NCI-H1436 (cell line): ENCODE results near the gene CXCL12.

Source experiments
- DNase-seq: peaks from one replicate; lab custom pipeline; 2025; lab: John Stamatoyannopoulos, UW

The CXCL12 gene

DNA sequence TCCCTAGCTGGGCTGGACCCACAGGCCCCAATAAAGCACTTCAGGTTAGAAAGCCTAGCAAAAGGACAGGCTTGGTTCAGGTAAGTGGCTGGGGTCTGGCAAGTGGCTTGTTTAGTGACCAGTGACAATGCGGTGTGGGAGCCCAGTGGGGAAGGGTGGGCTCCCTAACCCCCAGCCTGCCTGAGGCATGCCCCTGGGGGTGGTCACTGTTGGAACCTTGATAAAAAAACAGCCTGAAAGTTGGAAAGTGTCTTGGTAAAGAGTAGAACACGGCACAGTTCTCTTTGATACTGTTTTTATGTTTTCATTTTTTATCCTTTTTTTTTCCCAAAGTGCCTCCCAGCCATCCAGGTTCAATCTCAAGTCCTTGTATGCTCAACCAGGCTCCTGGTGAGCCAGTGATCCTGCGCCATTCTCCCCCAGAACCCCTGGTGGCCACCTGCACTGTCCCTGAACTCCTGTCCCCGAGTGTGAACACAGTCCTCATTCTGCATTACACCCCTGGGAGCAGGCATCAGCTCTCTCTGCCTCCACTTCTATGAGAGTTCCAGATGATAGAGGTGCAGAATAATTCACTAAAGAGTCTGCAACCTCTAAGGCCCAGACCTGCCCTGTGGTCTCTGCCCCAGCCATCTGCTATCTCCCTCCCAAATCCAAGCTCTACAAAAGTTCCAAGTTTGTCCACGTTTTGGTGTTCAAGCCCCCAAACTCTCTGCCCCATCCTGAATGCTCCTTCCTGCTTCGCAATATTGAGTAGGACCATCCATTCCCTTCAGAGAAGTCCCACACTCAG, 15.0 kb upstream of the CXCL12 start:
- DNase-seq: no peak

DNA sequence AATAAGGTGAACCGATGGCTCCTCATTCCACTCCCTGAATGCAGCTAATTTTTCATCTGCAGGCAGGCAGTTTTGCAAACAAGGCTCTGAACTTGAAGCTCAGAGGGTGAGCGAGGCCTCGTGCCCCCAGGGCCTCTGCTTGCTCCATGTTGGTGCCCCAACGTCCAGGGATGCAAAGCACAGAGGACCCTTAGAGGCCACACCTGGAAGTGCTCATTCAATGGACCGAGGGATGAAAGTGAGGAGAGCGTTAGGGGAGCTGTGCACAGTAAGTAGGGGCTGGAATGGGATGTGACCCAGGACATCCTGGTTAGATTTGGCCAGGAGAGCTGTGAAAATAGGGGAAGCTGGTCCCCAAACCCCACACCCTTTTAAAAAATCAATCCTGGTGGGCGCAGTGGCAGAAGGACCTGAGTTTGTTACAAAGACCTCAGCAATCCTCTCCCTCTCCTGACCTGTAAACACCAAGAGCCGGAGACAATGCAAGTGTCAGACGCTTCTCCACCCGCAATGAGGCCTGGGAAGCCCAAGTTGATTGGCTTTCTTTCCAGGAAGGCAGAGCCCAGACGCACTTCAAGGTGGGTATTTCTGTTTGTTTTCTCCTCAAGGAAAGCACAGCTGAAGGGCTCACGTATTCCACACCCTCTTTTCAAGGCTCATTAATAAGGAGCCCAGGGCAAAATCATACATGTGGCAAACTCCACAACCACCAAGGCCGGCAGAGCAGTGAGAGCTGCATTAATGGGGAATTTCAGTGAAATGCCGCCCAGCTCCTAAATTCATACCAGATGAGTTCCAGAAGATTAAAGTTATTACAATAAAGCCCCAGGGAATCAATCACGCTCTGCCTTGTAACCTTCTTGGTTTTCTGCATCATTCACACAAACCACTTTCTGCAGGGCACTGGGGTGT, 14.1 kb upstream of the CXCL12 start:
- DNase-seq: no peak

DNA sequence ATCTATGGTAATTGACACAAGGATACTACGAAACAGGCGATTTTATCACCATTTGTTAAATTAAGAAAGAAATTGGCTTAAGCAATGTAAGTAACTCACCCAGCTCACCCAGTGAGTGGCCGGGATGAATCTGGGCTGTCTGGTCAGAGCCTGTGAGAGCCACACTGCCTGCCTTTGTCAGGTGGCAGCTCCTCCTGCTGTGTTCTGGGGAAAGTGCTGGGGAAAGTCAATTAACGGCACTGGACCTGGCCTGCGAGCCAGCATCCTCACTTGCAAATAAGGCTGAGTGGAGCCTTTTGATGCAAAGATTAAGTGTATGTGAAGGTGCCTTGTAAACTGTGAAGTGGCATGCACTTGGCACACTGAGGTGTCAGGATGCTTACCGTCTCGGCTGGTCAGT, 13.4 kb upstream of the CXCL12 start:
- DNase-seq: no peak

DNA sequence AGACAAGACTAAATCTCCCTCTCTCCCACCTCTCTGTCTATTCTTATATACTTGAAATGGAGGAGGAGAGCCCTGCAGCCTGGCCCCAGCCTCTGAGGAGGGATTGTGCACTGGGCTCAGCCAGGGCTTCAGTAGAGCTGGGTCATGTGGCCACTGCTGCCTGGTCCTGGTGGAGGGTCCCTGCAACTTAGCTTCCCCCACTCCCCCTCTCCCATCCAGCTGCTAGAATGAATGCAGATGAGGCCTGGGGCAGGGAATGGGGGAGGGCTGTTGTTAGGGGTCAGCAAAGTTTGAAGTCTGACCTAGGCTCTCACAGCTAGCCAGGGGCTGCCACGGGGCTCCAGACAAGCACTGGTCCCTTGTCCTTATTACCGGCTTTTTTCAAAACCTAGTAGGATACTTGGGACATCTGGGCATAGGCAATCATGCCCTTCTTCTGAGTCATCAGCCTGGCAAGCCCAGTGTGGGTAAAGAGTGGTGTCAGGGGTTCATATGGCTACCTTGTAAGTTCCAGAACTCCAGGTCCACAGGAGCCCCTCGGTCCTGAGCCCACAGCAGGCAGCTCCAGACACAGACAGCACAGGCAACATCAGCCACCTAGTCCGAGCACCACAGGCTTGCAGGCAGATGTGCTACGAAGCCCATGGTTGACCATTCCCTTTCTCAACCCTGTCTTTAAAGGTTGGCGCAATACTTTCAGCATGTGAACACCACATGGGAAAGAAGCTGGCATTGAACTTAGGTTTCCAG, 12.8 kb upstream of the CXCL12 start:
- no peak for DNase-seq

DNA sequence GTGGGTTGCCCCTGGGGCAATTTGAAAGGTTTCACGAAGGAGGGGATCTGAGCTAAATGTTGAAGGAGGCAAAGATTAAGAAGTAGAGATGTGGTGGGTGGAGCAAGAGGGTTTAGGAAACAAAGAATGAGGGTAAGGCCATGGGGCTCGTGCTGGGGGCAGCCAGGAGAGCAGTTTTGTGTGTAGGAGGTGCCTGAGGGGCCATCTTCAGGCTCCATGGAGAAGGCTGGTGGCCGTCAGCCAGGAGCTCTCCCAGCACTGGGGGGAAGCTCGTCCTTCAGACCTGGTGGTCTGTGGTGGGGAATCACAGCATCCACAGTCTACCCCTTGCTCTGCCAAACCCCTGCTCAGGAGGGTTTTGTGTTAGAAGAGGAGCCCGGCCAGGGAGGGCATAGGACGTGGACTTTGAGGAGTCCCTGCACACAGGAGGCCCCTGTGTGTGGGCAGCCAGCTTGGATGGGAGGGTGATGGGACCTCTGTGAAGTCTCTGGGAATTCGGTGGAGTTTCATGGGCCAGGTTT, 11.8 kb upstream of the CXCL12 start:
- no peak for DNase-seq

DNA sequence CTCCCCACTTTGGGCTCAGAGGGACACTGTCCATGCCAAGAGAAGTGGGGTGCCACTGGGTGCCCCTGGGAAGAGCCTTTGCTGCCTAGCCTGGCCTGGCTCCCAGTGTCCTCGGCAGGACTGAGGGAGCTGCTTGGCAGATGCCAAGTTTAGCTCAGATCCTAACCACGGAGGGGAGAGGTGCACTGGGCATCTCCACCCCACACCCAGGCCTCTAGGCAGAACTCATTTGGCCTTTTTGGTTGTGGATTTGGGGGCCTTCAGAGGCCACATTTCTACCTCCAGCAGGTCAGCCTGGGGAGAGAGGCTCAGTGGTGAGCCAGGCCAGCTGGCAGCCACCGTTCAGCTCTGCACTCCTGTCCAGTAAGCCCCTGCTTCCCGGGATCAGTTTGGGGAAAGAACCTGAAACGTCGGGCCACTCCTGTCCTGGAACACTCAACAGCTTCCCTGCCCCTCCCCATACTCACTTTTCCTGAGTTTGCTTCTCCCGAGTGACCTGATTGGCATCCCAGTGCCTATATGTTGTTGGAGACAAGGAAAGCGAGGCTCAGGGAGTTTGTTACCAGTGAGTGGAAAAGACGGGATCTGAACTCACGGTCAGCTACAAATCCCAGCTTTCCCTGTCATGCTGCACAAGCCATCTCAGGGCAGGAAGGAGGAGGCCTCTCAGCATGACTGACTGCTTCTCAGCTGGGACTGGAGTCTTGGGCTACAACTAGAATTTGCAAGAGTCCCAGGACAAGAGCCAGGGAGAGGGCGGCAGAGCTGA, 11.2 kb upstream of the CXCL12 start:
- no peak for DNase-seq

DNA sequence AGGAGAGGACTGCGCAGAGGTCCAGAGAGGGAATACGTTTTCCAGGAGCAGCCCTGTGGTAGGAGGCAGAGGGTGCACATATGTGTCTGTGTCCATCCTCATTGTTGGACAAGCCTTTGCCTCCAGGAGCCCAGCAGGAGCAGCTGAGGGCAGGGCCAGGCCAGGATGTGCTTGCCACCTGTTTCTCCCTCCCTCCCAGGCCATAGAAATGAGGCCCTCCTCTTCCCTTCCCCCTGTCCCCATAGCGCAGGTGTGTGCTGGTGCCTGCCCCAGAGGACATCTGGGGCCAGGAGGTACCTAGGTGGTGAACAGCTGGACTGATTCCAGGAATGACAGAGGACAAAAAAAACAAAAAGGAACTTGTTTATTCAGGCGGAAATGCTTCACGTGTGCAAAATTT, 10.5 kb upstream of the CXCL12 start:
- DNase-seq: no peak

DNA sequence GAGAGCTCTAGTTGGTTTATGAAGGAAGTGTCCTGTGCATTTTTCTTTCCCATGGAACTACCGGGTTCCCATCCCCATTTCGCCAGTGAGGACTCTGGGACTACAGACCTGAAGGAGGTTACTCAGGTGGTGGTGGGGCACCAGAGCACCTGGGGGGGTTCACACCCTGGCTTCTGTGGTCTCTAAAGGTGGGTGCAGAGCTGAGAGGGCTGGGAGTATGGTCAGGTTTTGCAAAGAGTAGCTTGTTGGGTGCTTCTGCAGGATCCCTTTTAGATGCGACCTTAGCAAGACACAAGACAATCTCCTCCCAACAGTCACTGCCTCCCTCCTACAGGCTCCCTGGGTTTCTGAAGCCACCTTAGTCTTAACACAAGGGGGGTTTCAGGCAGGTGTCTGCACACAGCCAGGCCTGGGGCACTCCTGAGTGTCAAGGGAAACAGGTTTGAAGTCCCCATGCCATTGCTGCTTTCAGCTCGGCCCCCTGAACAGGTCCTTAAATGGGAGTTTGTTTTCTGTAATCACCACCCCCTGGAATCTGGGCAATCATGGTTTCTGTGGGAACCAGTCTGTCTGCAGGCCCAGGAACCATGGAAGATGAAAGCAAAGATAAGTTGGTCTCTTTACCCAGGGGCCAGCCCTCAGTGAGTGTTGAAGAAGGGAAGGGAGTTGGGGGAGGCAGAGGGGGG, 9.9 kb upstream of the CXCL12 start:
- DNase-seq: no peak

DNA sequence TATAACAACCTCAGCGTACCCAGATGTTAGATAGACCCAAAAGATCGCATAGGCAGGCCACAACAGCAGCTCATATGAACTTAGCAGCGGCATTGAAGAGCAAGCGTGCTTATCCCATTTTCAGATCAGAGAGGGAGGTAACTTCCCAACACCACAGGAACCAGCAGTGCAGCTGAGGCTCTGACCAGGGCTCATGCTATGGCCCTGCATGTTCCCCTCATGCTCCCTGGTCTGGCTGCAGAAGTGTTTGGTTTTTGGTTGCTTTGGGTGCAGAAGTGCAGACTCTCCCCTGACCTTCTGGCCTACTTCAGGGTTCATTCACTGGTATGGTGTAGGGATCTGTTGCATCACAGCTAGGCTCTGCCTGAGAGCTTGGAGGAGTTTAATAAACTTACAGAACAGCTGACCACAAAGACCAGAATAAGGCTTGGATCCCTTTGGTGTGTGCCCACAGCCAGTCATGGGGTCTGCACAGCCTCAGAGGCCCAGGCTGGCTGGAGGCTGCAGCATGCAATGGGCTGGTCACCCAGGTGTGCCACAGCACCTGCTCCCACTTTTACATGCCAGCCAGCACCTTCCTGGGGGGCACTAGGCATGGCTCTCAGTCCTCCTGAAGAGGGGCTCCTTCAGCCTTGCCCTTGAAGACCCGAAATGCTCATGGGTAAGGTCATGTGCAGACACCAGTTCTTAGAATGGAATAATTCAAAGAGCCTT, 9.1 kb upstream of the CXCL12 start:
- no peak for DNase-seq

DNA sequence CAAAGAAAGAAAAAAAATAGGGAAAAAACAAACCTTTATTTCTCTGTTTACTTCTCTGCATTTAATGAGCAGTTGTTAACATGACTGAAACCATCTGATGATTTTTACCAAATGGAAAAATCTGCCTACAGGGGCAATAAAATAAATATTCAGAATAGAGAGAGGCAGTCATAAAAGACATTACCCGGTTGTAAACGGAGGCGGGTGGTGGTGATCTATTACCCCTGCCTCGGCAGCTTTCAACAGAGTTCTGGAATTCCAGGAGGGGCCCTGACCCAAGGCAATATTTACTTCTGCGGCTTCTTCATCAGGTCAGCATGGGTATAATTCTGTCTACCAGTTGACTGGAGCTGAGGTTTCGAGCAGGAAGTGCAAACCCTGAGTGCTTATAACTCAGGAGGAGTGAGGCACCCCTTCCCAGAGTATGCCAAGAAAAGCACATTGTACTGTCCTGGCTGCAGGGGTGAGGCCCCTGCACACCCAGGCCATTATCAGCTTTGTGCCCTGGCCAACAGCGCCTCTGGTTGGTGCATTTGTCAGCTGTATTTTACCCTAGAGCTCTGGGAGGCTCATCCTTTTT, 8.2 kb upstream of the CXCL12 start:
- DNase-seq: no peak

DNA sequence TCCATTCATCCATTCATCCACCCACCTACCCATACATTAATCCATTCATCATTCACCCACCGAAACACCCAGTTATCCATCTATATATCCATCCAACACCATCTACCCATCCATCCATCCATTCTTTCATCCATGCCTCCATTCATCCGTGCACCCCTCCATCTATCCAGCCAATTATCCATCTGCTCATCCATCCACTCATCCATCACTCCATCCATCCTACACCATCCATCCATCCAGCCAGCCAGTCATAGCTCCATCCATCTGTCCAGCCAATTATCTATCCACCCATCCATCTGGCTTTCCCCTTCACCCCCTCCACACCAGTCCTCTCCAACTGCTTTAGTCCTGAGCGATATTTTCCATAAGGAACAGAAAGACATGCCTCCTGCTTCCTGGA, 7.5 kb upstream of the CXCL12 start:
- DNase-seq: no peak

DNA sequence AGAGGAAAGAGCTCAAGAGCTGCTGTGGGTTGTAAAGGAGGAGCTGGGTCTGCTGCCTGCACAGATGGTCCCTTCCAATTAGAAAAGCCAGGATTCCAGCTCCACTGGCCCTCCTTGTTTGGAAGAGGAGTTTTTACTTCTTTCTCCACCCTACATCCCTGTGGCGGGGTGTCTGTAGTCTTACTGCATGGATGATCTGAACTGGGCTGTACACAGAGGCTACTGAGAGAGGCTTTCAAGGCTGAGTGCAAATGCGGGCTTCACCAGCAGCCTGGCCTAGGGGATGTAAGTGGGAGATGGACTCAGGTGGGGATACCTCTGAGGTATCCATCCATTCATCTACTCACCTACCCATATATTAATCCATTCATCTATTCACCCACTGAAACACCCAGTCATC, 7.1 kb upstream of the CXCL12 start:
- no peak for DNase-seq

DNA sequence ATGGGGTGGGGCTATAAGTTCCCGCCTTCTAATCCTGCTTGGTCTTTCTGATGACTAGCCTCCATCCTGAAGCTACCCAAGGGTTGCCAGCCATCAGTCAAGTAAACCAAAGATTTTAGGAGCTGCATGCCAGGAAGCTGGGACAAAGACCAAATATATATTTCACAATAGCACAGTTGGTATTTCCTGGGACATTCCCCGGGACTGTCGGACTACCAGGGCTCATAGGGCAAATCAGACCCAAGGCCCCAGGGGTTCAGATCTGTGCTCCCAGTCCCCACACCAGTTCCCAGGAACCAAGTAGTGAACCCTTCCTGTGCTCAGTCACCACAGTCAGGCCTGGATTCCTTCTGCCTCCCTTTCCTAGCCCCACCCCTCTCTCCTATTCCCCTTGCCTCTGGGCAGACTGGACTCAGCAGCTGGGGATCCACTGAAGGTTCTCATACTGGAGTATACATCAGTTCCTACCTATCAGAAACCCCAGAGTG, 5.7 kb upstream of the CXCL12 start:
- no peak for DNase-seq

DNA sequence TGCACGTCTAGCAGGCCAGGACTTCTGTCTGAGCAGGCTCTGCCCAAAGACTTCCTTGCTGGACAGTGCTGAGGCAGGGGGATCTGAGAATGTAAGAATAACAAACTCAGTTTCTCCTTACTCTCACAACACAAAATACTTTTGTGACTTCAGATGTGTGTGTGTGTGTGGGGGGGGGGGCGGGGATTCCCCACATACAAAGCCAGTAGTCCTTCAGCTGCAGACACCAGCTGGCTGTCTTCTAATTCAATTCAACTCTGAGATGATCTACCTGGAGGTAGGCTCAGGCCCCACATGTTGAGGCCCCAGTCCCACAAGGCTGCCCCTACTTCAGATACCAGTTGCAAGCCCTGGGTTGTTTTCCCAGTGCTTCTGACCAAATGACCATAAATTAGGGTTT, 4.7 kb upstream of the CXCL12 start:
- DNase-seq: no peak

DNA sequence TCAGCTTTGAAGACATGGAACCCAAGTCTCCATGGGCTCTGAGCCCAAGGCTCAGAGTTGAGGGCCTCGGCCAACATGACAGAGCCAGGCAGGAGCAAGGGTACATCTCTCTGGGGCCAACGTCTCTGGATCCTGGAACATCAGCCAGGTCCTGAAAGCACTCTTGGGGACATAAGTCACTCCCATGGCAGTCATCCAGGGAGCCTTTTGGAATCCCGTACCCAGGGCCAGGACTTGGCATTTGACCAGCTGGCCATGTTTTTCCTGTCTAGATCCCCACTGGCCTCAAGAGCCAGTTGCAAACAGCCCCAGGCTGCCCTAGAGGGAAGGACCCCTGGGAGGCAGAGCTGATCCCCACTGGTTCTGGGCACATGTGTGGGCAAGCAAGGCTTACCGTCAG, 4.3 kb upstream of the CXCL12 start:
- DNase-seq: no peak

DNA sequence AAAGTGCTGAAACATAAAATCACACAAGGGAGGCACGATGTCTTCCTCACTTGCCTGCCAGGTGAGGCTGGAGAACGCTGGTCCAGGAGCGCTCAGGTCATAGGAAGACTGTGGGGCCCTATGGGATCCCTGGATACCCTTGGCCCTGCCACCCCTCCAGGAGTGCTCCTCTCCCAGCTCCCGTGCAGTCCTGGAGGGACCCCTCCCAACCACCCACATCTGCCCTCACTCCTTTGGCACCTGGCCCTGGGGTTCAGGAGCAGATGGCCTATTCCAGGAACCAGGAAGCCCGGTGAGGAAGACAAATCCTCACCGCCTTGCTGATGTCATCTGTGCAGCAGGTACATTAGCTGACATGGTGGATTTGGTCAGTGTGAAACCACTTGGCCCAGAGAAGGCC, 3.7 kb upstream of the CXCL12 start:
- DNase-seq: no peak

DNA sequence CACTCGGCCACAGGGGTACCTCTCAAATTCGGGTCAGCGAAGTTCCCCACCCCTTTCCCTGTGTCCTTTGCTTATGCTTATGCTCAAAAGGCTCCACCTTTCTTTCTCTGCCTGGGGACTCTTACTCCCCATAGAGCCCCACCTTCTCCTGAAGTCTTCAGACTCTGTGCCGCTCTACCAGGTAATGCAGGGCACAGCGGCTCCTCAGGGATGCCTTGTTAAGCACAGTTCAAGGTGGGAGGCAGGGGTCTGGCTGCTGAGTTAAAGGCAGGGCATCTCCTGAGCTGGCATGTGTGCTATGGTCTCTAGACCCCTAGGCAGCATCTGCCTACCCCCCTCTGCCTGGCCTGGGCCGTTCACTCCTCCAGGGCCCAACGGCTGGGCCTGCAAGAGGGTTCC, 3.0 kb upstream of the CXCL12 start:
- DNase-seq: no peak

DNA sequence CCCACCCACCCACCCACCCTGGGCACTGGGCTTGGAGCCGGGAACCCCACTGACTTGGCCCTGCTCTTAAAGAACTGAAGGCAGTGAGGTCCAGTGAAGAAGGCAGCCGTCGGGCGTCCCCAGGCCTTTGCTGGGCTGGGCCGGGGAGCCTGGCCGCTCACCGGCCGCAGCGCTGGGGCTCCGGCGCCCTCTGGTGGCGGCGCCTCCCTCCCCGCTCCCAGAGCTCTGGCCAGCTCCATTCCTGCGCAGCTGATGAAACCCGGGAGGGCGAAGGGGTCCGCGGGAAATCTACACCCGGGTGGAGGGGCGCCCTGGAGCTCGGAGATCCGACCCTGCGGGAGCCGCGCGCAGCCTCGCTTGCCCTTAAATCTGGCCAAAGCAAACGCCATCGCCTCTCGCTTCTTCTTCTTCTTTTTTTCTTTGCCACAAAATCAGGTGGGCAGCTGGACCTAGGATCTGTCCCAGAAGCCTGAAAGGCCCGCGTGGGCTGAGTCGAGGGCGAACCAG, 1.7 kb upstream of the CXCL12 start:
- DNase-seq: peak; percentile 3

DNA sequence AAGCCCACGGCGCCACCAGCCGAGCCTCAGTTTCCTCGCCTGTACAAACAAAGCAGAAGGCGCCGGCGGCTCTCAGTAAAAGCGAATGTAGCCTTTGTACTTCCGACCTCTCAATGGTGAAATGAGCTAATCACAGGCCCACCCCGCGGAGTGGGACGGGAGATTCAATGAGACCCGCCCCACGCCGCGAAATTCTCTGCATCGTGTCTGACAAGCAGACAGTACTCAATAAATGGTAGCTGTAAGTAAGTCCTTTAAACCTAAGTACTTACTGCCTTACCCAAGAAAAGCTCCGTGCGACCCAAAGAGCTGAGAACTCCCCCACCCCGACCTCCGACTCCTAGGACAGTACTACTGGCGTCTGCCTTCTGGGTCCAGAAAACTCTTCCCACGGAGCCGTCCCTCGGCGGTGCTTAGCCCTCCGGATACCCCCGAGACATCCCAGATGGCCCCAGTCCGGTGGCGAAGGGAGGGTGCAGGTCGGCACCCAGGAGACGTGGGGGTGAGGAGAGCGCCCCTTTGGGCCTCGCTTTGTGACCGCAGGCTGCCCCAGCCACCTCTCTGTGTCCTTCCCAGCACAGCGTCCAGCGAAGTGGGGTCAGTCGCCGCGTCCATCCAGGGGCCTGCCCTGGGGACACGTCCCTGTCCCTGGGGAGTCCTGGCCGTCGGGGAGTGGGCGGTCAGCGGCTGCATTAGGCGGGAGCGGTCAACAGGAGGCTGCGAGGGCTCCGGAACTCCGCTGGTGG, 972 bp upstream of the CXCL12 start:
- no peak for DNase-seq
